ENCODE data around the gene KDM1A. TPM values are rescaled to one million over a fixed set of nuclear protein-coding genes. Genes with fewer than 3 reads are reported as not detected.
A peak's percentile ranks its signal among the peaks of the same experiment; 100 is the strongest.

The KDM1A gene
- total and polyA plus RNA-seq, 2 of the 13 experiments (the other 11 are each of a cell fraction or from before 2014, with no cell fraction given): 81.3 to 173 TPM

GRCh38 chr1:22976461-22977243, 42.6 kb upstream of the KDM1A start (continued):
- TF ChIP-seq IKZF5 (CRISPR knock-in tag; IDR thresholded peaks at IDR 0.05) (no peak), AGO1 (IDR thresholded peaks at IDR 0.05; ENCODE audit: low read depth, low read length, poor library complexity, severe bottlenecking) (no peak), AKAP8 (CRISPR knock-in tag; IDR thresholded peaks at IDR 0.05) (no peak), CC2D1A (CRISPR knock-in tag; IDR thresholded peaks at IDR 0.05) (no peak), EED (CRISPR knock-in tag; IDR thresholded peaks at IDR 0.05) (no peak), ZBTB10 (CRISPR knock-in tag; IDR thresholded peaks at IDR 0.05; ENCODE audit: borderline replicate concordance) (no peak), NAIF1 (CRISPR knock-in tag; IDR thresholded peaks at IDR 0.05; ENCODE audit: borderline replicate concordance) (no peak), ZNF251 (CRISPR knock-in tag; IDR thresholded peaks at IDR 0.05) (no peak), ZNF768 (CRISPR knock-in tag; IDR thresholded peaks at IDR 0.05) (no peak), IRF2 (CRISPR knock-in tag; IDR thresholded peaks at IDR 0.05) (0 out of 2 replicates have a peak, but pooled peaks have one; percentile 7), ELF3 (CRISPR knock-in tag; IDR thresholded peaks at IDR 0.05) (0 out of 2 replicates have a peak, but pooled peaks have one; percentile 33), ZNF552 (CRISPR knock-in tag; IDR thresholded peaks at IDR 0.05; ENCODE audit: borderline replicate concordance) (no peak), RERE (CRISPR knock-in tag; IDR thresholded peaks at IDR 0.05; ENCODE audit: low read depth) (no peak), CHD4 (IDR thresholded peaks at IDR 0.05; ENCODE audit: borderline replicate concordance, low read length) (peak; percentile 69; the same call in 1 of the 2 replicates), KMT2B (CRISPR knock-in tag; IDR thresholded peaks at IDR 0.05) (no peak)
- TF ChIP-seq, protein P1, sequence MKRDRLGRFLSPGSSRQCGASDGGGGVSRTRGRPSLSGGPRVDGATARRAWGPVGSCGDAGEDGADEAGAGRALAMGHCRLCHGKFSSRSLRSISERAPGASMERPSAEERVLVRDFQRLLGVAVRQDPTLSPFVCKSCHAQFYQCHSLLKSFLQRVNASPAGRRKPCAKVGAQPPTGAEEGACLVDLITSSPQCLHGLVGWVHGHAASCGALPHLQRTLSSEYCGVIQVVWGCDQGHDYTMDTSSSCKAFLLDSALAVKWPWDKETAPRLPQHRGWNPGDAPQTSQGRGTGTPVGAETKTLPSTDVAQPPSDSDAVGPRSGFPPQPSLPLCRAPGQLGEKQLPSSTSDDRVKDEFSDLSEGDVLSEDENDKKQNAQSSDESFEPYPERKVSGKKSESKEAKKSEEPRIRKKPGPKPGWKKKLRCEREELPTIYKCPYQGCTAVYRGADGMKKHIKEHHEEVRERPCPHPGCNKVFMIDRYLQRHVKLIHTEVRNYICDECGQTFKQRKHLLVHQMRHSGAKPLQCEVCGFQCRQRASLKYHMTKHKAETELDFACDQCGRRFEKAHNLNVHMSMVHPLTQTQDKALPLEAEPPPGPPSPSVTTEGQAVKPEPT (CRISPR knock-in tag; IDR thresholded peaks at IDR 0.05; ENCODE audit: low read depth): no peak

Measured in HepG2 (cell line).